ENCODE measurements around the gene KRTAP5-1.

GRCh38 chr11:1548221-1549070 is 36.6 kb downstream of the KRTAP5-1 start:
- TF ChIP-seq CTCF (IDR thresholded peaks at IDR 0.05; ENCODE audit: insufficient read depth, low read length, poor library complexity, severe bottlenecking), result no peak
- no peak for TF ChIP-seq EZH2phosphoT487 (conservative IDR thresholded peaks at IDR 0.05; ENCODE audit: low read length)
